Measurements from ENCODE around the gene UBE2D2. TPM values are rescaled to one million over a fixed set of nuclear protein-coding genes. Genes with fewer than 3 reads are reported as not detected.

The UBE2D2 gene
- total and polyA plus RNA-seq, 10 of the 15 experiments (the other 5 are each of a cell fraction or from before 2014, with no cell fraction given), result 58.6 to 245 (median 128) TPM

- TF ChIP-seq PAX8 (IDR thresholded peaks at IDR 0.05) (no peak), GATAD2B (conservative IDR thresholded peaks at IDR 0.05; ENCODE audit: low read depth) (0 out of 2 replicates have a peak, but pooled peaks have one; percentile 27), BCLAF1 (IDR thresholded peaks at IDR 0.05) (no peak), RAD51 (IDR thresholded peaks at IDR 0.05) (no peak), FOS (IDR thresholded peaks at IDR 0.05; ENCODE audit: borderline replicate concordance, extremely low read depth, insufficient read length) (no peak), IKZF1 (conservative IDR thresholded peaks at IDR 0.05) (no peak; the same call in 1 of the 2 replicates), NR2F1 (conservative IDR thresholded peaks at IDR 0.05) (no peak), RELB (IDR thresholded peaks at IDR 0.05; ENCODE audit: low read depth) (peak; percentile 28; the same call in 1 of the 2 replicates), CHD2 (IDR thresholded peaks at IDR 0.05; ENCODE audit: borderline replicate concordance, low read depth, low read length) (no peak), NFIC (IDR thresholded peaks at IDR 0.05; ENCODE audit: low read depth, low read length) (no peak), ZBTB40 (IDR thresholded peaks at IDR 0.05; ENCODE audit: borderline replicate concordance) (no peak), ESRRA (IDR thresholded peaks at IDR 0.05; ENCODE audit: low read length) (no peak), HDAC2 (IDR thresholded peaks at IDR 0.05) (no peak), TCF12 (IDR thresholded peaks at IDR 0.05; ENCODE audit: low read depth, low read length) (peak; percentile 62), SMC3 (IDR thresholded peaks at IDR 0.05; ENCODE audit: borderline replicate concordance, low read length) (no peak), YBX1 (IDR thresholded peaks at IDR 0.05) (no peak), YY1 (IDR thresholded peaks at IDR 0.05; ENCODE audit: low read depth, low read length) (no peak), MTA2 (IDR thresholded peaks at IDR 0.05; ENCODE audit: low read depth) (no peak), ZZZ3 (IDR thresholded peaks at IDR 0.05; ENCODE audit: control insufficient read depth, insufficient read length, low read depth) (no peak), EZH2 (IDR thresholded peaks at IDR 0.05; ENCODE audit: borderline replicate concordance, control insufficient read depth, low read depth, low read length) (no peak), IRF4 (IDR thresholded peaks at IDR 0.05; ENCODE audit: low read depth, low read length) (no peak), ZNF384 (IDR thresholded peaks at IDR 0.05; ENCODE audit: borderline replicate concordance, low read depth, low read length) (no peak)
- TF ChIP-seq, protein P1, sequence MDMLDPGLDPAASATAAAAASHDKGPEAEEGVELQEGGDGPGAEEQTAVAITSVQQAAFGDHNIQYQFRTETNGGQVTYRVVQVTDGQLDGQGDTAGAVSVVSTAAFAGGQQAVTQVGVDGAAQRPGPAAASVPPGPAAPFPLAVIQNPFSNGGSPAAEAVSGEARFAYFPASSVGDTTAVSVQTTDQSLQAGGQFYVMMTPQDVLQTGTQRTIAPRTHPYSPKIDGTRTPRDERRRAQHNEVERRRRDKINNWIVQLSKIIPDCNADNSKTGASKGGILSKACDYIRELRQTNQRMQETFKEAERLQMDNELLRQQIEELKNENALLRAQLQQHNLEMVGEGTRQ (IDR thresholded peaks at IDR 0.05; ENCODE audit: borderline replicate concordance, low read depth, low read length), result no peak
These were observed 77.1 kb downstream of the UBE2D2 start (continued) for GRCh38 chr5:139638090-139638735.
